ENCODE data around the gene ALDH5A1.

DNA sequence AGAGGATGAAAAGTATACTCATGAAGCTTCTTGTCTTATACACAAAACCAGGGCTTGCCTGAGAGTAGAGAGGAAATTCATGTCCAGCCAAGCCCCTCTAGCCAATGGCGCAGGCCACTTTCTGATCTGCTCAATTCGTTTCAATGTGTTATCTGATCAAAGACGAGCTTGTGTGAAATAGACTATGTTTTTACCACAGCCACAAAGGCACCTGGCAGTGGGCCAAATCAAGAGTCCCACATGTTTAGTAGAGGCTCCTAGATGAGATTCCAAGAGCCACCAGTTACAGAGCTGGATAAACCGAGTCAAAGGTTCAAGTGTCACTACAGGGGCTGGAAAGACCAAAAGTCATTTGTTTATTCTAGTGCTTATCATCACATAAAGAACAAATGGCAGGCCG lies 40.3 kb upstream of the ALDH5A1 start:
- TF ChIP-seq, protein P1, sequence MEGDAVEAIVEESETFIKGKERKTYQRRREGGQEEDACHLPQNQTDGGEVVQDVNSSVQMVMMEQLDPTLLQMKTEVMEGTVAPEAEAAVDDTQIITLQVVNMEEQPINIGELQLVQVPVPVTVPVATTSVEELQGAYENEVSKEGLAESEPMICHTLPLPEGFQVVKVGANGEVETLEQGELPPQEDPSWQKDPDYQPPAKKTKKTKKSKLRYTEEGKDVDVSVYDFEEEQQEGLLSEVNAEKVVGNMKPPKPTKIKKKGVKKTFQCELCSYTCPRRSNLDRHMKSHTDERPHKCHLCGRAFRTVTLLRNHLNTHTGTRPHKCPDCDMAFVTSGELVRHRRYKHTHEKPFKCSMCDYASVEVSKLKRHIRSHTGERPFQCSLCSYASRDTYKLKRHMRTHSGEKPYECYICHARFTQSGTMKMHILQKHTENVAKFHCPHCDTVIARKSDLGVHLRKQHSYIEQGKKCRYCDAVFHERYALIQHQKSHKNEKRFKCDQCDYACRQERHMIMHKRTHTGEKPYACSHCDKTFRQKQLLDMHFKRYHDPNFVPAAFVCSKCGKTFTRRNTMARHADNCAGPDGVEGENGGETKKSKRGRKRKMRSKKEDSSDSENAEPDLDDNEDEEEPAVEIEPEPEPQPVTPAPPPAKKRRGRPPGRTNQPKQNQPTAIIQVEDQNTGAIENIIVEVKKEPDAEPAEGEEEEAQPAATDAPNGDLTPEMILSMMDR (IDR thresholded peaks at IDR 0.05): no peak
- TF ChIP-seq POLR2A (IDR thresholded peaks at IDR 0.05): no peak

All from sigmoid colon (tissue), 3 donors.